ENCODE measurements around the gene ANXA5.
"Not testable (repeated sequence)": the region's sequence is repeated elsewhere in the genome, so short reads cannot be mapped to it uniquely, and the experiment has no call there.

ANXA5 gene

DNA sequence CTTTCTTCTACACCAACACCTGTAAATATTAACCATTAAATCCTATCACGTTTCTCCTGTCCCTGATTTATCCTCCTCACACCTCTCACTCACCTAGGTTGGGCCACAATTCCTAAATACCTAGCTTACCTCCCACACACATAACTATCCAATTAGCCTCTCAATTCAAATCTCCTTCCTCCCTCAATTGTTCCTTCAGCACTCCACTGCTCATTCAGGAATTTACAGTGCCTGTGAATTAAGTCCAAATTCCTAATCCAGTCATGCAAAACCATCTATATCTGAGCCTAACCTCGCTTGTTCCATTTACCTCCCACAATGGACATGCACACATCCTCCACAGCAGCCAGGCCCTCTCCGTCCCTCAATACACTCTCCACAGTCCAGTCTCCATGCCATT lies 17.5 kb downstream of the ANXA5 start:
- no peak for DNase-seq (ENCODE audit: low spot score)

DNA sequence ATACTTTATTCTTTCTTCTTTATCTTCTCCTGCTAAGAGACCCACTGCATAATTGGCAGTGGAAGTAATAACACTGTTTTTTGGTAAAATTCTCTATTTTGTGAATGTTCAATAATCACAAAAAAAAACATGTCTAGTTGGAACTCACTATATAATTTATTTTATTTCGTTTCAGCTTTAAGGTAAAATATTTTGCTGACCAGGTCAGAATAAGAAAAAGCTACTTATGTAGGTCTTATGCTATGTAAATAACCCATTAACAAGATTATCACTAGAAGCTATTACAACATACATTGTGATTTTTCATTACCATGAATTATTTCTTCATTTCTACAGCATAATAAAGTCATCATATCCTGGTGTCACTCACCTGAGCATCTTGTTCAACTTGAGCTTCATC lies 19.3 kb downstream of the ANXA5 start:
- DNase-seq (ENCODE audit: low spot score), result no peak

- no peak for DNase-seq (ENCODE audit: low spot score)
These were observed 20.3 kb downstream of the ANXA5 start for GRCh38 chr4:121676345-121677075.

DNA sequence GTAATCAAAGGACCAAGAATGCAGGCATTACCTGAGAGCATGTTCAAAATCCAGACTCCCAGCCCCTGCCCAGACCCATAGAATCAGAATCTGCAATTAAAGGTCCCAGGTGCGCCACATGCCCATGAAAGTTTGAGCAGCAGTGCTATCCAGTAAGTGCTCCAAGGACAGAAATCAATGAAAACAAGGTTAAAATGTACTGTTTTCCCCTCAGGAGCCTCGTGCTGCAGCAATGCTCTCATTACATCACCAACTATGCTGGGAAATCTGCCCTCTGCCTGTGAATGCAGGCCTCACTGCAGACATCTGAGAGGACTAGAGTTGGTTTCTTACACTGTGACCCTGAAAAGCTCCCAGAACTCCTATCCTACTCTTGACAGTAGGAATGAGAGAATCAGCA lies 21.1 kb downstream of the ANXA5 start:
- DNase-seq (ENCODE audit: low spot score), result no peak

DNA sequence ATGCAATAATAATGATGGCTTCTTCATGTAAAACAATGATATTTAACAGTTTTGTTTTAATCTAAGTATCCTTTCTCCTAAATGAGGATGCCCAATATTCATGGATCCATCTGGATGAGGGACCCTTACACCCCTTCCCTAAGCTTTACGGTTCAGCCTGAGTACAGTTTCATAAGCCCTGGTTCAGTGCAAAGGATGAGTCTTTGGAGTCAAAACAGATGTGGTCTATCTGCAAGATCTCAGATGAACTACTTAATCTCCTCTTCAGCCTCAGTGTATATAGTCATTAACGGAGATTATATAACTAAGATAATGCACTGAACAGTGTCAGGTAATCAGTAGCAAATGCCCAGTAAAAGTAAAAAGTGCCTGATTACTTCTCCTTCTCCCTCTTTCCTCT lies 22.1 kb downstream of the ANXA5 start:
- no peak for DNase-seq (ENCODE audit: low spot score)

DNA sequence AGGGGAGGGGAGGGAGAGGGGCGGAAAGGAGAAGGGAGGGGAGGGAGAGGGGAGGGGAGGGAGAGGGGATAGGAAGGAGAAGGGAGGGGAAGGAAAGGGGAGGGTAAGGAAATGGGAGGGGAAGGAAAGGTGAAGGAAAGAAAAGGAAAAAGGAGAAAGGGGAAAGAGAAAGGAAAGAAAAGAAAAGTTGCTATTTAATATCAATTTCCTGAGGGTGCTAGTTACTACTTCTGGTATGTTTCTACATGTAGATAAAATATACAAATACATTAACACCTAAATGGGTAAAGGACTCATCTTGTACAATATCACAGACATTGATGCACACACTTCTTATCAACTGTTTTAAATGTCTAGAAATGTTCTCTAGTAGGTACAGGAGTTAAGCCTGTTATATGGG lies 22.6 kb downstream of the ANXA5 start:
- DNase-seq (ENCODE audit: low spot score), result no peak

DNA sequence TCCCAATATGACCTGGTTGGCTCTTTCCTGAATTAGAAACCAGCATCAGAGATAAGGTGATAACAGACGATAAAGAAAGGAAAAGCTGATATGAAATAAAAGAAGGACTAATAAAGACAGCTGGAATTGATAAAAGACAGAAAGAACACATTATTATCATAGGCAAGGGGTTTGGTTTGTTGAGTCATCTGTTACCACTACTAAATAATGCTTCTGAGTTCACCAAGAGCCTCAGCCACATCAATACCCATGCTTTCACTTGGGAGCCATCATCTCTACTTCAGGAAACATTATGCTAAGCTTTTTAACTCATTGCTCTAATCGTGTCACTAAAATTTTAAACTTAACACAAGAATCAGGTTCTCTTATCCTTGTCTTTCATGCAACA lies 27.6 kb downstream of the ANXA5 start:
- no peak for DNase-seq (ENCODE audit: low spot score)

DNA sequence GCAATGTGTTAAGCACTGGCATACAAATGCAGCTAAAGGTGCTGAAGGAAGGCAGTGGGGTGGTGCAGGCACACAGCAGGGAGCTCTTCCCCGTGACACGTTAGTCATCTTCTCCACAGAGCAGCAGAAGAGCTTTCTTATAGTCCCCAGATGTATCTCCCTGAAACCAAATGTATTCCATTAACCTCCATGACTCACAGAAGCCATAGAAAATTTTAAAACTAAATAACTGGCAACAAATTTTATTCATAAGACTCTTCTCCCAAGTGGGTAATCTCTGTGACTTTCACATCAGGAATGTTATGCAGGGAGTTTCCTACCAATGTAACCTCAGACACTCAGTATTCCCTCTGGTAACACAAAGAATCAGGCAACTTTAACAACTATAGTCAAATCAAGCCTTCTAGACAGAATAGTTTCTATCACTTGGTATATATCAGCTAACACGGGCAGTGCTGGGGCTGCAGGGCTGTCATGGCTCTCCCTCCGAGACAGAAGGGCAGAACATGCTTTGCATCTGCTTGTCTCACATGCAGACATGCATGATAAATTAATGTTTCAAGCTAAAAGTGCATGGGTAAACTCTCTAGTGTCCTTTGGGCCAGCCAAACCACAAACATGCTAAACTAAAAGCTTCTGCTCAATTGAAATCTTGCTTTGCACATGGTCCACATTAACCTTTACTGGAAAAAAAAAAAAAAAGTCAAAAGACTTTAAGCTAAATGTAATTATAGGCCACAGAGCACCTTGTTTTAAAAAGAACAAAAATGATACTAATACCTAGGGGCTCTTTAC lies 28.2 kb downstream of the ANXA5 start:
- DNase-seq (ENCODE audit: low spot score), result no peak

DNA sequence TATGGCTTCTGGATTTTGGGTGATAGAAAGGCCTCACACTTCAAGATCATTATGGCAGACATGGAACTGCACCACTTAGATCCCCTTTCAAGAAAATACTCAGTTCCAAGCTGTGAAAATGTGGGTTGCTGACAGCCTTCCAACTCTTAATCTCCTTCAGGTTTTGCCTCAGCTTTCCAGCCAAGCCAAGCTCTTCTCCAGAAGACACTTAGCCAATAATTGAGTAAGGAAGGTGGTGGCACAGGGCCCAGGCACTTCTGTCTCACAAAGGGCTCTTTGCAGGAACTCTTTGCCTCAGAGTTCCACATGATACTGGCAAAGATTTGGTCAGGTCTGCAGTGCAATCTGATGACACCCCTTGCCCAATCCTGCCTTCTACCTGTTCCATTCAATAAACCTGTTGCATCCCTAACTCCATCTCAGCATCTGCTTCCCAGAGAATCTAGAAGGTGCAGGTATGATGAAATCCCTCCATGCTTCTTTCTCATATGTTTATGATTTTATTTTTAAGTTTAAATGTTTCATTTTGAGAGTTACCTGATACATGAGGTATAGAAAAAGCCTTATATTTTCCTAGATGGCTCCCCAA lies 30.6 kb downstream of the ANXA5 start:
- DNase-seq (ENCODE audit: low spot score), result no peak

GRCh38 chr4:121665371-121665770 lies 31.4 kb downstream of the ANXA5 start:
- no peak for DNase-seq (ENCODE audit: low spot score)

- DNase-seq (ENCODE audit: low spot score), result no peak
These were observed 34.6 kb downstream of the ANXA5 start for GRCh38 chr4:121662225-121662624.

- not testable (repeated sequence) for DNase-seq (ENCODE audit: low spot score)
These were observed 36.4 kb downstream of the ANXA5 start for GRCh38 chr4:121660175-121660933.

DNA sequence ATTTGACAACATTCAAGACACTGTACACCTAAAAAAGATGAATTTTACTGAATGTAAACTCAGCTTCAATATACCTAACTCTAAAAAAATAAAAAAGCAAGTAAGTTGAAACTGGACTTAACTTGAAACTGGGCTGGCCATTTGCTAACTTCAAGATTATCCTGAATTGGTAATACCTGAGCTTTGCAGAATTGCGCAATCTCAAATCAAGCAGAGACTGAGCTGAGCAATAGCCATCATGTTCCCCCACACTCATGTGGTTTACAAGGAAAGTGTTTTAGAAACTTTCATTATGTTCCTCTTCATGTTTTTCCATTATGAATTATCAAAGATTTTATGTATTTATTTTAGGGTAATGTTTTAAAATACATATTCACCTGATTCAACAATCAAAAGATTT lies 38.7 kb downstream of the ANXA5 start:
- no peak for DNase-seq (ENCODE audit: low spot score)

- no peak for DNase-seq (ENCODE audit: low spot score)
These were observed 40.5 kb downstream of the ANXA5 start for GRCh38 chr4:121656269-121656641.

- DNase-seq (ENCODE audit: low spot score), result no peak
These were observed 41.2 kb downstream of the ANXA5 start for GRCh38 chr4:121655320-121656268.

DNA sequence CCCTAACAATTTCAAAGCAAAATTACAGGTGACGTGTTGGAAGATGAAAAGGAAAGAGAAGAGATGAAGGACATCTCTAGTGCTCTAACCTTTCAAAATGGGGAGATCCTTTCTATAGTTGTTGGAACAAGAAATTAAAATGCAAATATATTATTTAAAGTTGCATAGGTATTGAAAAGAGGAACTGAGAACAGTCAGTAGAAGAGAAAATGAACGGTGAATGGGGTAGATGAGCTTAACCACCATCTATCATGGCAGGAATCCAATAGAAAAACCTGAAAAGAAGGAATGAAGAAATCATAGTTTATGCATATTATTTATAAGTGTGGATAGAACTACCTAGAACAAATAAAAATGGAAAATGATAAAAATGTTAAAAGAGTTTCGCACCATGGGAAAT lies 42.0 kb downstream of the ANXA5 start:
- no peak for DNase-seq (ENCODE audit: low spot score)

- DNase-seq (ENCODE audit: low spot score), result no peak
These were observed 42.8 kb downstream of the ANXA5 start for GRCh38 chr4:121653986-121654385.

DNA sequence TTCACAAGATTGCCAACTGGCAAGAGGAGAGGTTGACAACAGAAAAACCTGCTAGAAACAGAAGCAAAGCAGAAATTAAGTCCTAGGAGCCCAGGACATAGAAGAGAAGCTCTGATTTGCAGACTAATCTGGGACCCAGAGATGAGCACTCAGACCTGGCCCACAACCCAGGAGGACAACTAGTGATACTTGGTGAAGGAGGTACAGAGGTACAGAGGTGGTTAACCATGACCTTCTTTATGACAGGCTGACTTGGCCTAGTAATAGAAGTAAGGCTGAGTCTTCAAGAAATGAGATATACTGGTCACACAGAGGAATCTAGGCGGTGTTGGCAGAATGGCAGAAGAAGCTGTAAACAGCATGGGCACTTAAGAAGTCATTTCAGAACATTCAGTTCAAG lies 43.6 kb downstream of the ANXA5 start:
- DNase-seq (ENCODE audit: low spot score), result no peak

GRCh38 chr4:121651597-121651996 lies 45.2 kb downstream of the ANXA5 start:
- DNase-seq (ENCODE audit: low spot score), result no peak

- no peak for DNase-seq (ENCODE audit: low spot score)
These were observed 46.0 kb downstream of the ANXA5 start for GRCh38 chr4:121650741-121651140.

DNA sequence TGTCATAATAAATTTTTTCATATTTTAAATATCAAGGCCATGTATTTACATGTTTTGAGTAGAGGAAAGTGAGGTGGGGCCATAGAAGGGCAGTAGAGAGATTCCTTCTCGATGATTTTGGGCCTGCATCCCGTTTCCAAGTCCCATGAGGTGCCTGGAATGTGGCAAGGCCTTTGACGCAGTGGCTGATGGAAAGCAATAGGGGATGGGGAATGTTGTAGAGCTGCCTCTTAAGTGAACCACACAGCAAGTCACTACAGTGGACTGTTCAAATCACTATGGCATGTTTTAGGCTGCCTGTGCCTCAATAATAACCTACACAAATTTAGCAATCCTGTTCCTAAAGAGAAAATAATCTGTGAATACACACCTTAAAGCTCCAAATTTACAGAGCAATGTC lies 48.3 kb downstream of the ANXA5 start:
- DNase-seq (ENCODE audit: low spot score), result no peak

All from hematopoietic multipotent progenitor cell treated with erythropoietin and hydrocortisone succinate and interleukin-3 and kit ligand, for 17 days (in vitro differentiated cells).